ENCODE measurements around the gene ARID3A. TPM values are rescaled to one million over a fixed set of nuclear protein-coding genes. Genes with fewer than 3 reads are reported as not detected.

Gene ARID3A
- total RNA-seq, 2 donors from 2014 or later: 8.1 to 11.8 TPM

DNA sequence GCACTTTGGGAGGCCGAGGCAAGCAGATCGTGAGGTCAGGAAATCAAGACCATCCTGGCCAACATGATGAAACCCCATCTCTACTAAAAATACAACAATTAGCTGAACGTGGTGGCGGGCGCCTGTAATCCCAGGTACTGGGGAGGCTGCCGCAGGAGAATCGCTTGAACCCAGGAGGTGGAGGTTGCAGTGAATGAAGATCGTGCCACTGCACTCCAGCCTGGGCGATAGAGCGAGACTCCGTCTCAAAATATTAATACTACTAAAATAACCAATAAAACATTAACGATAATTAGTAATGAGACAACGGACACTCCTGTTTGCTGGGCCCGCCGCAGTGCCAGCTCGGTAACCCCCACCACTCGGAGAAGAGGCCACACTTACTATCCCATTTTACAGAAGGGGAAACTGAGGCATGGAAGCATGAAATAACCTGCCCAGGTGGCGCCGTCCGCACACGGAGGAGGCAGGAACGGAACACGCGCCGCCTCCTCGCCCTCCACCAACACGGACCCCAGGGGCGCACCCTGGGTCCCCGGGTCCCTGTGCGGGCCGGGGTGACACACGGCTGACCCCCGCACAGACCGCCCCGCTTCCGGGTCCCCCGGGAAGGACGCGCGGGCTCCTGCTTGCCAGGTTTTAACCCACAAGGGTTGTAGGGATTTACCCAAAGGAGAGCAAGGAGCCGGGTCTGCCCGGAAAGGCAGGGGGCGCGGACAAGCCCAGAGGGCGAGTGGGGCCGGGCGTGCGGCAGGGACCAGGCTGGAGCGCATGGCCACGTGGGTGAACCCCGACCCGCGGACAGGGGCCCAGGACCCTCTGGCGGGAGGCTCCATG, 14.4 kb upstream of the ARID3A start:
- DNase-seq: no peak
- Mint-ChIP-seq H3K27ac (peak overlapping the region; percentile 100), H3K4me3 (peak overlapping the region; percentile 90), H3K4me1 (peaks cover 33% of the 10 kb centered on the region), H3K27me3 (no peaks in the 10 kb centered on the region), H3K36me3 (ENCODE audit: low read depth) (peaks cover 6% of the 10 kb centered on the region)
- no peak for ATAC-seq
- H3K9me3 ChIP-seq (ENCODE audit: control insufficient read depth, low read length, poor library complexity, severe bottlenecking): no peaks in the 10 kb centered on the region

DNA sequence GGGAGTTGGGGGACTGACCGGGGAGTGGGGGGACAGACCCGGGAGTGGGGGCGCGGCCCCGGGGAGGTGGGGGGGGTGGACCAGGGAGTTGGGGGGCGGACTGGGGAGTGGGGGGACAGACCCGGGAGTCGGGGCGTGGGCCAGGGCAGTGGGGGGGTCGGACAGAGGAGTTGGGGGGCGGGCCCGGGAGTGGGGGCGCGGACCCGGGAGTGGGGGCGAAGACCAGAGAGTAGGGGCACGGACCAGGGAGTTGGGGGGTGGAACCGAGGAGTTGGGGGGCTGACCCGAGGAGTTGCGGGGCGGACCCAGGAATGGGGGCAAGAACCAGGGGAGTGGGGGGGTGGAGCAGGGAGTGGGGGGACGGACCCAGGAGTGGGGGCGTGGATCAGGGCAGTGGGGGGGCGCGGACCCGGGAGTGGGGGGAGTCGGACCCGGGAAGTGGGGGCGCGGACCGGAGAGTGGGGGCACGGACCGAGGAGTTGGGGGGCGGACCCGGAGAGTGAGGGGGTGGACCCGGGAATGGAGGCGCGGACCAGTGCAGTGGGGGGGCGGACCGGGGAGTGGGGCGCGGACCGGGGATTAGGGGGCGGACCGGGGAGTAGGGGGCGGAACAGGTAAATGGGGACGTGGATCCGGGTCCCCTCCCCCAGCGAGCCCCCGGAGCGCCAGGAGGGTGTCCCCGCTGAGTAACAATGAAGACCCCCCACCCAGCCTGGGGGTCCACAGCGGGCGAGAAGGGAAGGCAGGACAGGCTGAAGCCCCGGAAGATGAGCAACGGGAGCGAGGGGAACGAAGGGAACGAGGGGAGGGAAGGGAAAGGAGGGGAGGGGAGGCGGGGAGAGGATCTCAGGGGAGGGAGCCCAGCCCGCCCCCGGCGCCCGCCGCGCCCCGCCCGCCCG, 13.4 kb upstream of the ARID3A start:
- H3K36me3 Mint-ChIP-seq (ENCODE audit: low read depth): peaks cover 6% of the 10 kb centered on the region
- H3K27me3 Mint-ChIP-seq: no peaks in the 10 kb centered on the region
- no peaks in the 10 kb centered on the region for H3K9me3 ChIP-seq (ENCODE audit: control insufficient read depth, low read length, poor library complexity, severe bottlenecking)
- H3K4me1 Mint-ChIP-seq: peaks cover 27% of the 10 kb centered on the region
- DNase-seq (peak in 1 of 3 donors; percentile 39), ATAC-seq (no peak)
- H3K4me3 Mint-ChIP-seq: peak overlapping the region; percentile 92
- H3K27ac Mint-ChIP-seq: peak overlapping the region; percentile 89

DNA sequence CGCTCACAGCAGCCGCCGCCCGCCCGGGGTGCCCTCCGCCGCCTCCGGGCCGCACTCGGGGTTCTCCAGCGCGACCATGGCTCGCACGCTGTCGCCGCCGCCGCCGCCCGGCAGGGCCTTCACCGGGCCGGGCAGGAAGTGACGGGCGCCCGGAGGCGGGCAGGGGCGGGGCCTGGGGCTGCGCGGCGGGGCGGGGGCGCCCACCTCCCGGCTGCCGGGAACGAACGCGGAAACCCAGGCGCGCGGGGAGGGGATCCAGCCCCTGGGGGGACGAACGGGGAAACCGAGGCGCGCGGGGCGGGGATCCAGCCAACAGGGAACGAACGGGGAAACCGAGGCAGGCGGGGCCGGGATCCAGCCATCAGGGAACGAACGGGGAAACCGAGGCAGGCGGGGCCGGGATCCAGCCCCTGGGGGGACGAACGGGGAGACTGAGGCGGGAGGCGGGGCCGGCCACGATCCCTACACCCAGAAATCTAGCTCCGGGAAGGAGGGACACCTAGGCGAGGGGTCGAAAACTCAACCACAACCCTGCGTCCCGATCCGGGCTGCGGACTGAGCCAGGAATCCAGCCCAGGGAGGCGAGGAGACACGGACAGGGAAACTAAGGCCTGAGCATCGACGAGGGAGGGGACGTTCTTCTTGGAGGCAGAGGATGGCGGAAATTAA, 12.6 kb upstream of the ARID3A start, which contains the start of gene R3HDM4:
Gene R3HDM4 (minus strand): TSS at position 140 of the 669 bp plus-strand sequence. CDS start 62 bp downstream, at position 78.
- ATAC-seq (peak; percentile 62), DNase-seq (peak; percentile 80 to 88 (median 85))
- no peaks in the 10 kb centered on the region for H3K9me3 ChIP-seq (ENCODE audit: control insufficient read depth, low read length, poor library complexity, severe bottlenecking)
- Mint-ChIP-seq H3K4me3 (peak within 1 kb of the TSS; percentile 92), H3K27ac (peak within 1 kb of the TSS; percentile 89), H3K4me1 (peaks cover 25% of the 10 kb centered on the region), H3K36me3 (ENCODE audit: low read depth) (peaks cover 6% of the 10 kb centered on the region), H3K27me3 (no peaks in the 10 kb centered on the region)

DNA sequence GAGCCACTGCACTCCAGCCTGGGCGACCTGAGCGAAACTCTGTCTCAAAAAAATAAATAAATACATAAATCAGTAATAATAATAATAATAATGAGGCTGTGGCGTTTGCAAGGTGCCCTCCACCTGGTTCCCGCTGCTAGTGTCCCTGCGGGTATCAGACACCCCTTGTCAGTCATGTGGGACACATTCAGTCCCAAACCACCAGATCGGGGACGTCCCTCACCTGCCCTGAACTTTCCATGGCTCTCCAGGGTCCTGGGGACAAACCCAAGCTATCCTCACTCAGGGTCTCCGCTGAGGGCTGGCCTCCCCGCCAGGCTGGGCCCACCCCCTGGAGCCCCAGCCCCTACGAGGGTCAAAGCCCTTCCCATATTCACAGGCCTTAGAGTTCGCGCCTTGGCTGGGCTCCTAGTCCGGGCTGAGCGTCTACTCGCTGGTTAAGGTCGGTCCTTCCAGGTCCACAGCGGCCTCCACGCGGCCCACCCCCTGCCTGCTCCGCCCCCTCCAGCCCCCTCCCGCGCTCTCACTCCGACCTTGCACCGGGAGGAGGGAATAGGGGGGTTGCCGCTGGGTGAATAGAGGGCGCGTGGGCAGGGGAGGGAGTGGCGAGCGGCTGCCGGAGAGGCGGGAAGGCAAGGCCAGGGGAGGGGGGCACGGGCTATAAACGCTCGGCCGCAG, 9.1 kb upstream of the ARID3A start:
- no peaks in the 10 kb centered on the region for H3K27me3 Mint-ChIP-seq
- ATAC-seq (no peak), DNase-seq (no peak)
- no peak overlapping the region for H3K27ac Mint-ChIP-seq
- H3K4me1 Mint-ChIP-seq: peaks cover 12% of the 10 kb centered on the region
- peak overlapping the region; percentile 67 for H3K4me3 Mint-ChIP-seq
- no peaks in the 10 kb centered on the region for H3K9me3 ChIP-seq (ENCODE audit: control insufficient read depth, low read length, poor library complexity, severe bottlenecking)
- peaks cover 2% of the 10 kb centered on the region for H3K36me3 Mint-ChIP-seq (ENCODE audit: low read depth)

DNA sequence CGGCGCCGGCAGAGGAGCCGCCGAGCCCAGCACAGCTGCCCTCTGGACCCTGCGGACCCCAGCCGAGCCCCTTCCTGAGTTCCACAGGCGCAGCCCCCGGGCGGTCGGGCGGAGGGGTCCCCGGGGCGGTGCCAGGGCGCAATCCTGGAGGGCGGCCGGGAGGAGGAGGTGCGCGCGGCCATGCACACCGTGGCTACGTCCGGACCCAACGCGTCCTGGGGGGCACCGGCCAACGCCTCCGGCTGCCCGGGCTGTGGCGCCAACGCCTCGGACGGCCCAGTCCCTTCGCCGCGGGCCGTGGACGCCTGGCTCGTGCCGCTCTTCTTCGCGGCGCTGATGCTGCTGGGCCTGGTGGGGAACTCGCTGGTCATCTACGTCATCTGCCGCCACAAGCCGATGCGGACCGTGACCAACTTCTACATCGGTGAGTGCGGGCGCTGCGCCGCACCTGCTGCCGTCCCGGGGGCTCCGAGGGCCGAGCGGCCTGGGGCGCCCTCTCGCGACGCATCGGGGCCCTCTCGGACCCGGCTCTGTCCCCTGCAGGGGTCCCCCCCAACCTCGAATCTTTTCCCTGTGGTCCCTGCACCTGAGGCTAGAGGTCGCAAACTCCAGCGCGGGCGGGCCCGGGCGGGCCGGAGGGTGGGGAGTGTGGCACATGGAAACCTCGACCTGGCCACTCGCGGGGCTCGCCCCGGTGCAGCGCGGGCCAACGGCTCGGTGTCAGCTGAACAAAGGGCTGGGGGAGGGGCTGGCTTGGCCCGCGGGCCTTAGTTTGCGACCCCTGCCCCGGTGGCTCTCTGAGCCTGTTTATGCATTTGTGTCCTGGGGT, 8.3 kb upstream of the ARID3A start, which contains the start of gene KISS1R:
Gene KISS1R (plus strand): TSS at position 11 of the 829 bp plus-strand sequence. CDS start 170 bp downstream, at position 181.
- peak in 1 of 3 donors; percentile 29 for DNase-seq
- H3K27ac Mint-ChIP-seq: no peak within 1 kb of the TSS
- H3K4me1 Mint-ChIP-seq: peaks cover 15% of the 10 kb centered on the region

DNA sequence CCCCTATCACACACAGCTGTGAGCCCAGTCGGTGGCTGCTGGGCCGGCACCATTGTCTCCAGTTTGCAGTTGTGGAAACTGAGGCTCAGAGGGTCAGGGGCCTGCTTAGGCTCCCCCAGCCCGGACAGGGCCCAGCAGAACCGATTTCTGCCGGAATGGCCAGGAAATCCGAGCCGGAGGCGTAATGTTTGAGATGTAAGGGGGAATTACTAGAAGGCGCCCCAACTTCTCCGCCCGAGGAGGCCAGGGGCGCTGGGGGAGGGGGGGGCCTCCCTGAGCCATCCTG, 7.7 kb upstream of the ARID3A start:
- peaks cover 2% of the 10 kb centered on the region for H3K36me3 Mint-ChIP-seq (ENCODE audit: low read depth)
- no peak for DNase-seq
- H3K9me3 ChIP-seq (ENCODE audit: control insufficient read depth, low read length, poor library complexity, severe bottlenecking): no peaks in the 10 kb centered on the region
- H3K27me3 Mint-ChIP-seq: no peaks in the 10 kb centered on the region
- ATAC-seq: no peak
- peaks cover 15% of the 10 kb centered on the region for H3K4me1 Mint-ChIP-seq
- H3K27ac Mint-ChIP-seq: no peak overlapping the region
- H3K4me3 Mint-ChIP-seq: peak overlapping the region; percentile 87

More for the DNA sequence above, 8.3 kb upstream of the ARID3A start, which contains the start of gene KISS1R:
- no peaks in the 10 kb centered on the region for H3K9me3 ChIP-seq (ENCODE audit: control insufficient read depth, low read length, poor library complexity, severe bottlenecking)
- Mint-ChIP-seq H3K27me3 (no peaks in the 10 kb centered on the region), H3K36me3 (ENCODE audit: low read depth) (peaks cover 2% of the 10 kb centered on the region), H3K4me3 (peak within 1 kb of the TSS; percentile 87)
- peak; percentile 3 for ATAC-seq

DNA sequence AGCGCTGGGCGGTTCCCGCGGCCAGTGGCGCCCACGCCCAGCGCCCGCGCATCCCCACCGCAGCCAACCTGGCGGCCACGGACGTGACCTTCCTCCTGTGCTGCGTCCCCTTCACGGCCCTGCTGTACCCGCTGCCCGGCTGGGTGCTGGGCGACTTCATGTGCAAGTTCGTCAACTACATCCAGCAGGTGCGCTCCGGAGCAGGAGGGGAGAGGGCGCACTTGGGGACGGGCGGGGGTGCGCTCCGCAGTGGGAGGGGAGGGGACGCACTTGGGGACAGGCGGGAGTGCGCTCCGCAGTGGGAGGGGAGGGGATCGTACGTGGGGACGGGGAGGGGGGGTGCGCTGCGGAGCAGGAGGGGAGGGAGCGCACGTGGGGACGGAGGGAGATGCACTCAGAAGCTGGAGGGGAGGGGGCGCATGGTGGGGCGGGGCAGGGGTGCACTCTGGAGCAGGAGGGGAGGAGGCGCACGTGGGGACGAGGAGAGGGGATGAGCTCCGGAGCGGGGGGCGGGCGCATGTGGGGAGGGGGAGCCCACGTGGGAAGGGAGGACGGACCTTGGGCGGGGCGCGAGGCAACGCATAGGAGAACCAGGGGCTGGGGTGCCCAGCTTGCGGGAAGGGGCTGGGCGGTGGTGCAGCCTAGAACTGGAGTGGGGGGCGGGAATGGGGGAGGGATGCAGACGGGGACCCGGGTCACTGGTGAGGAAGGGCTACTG, 7.2 kb upstream of the ARID3A start:
- ATAC-seq: no peak
- H3K4me1 Mint-ChIP-seq: peaks cover 14% of the 10 kb centered on the region
- H3K9me3 ChIP-seq (ENCODE audit: control insufficient read depth, low read length, poor library complexity, severe bottlenecking): no peaks in the 10 kb centered on the region
- no peaks in the 10 kb centered on the region for H3K27me3 Mint-ChIP-seq
- peak overlapping the region; percentile 63 for H3K4me3 Mint-ChIP-seq
- DNase-seq: no peak
- H3K27ac Mint-ChIP-seq: no peak overlapping the region
- H3K36me3 Mint-ChIP-seq (ENCODE audit: low read depth): peaks cover 2% of the 10 kb centered on the region

DNA sequence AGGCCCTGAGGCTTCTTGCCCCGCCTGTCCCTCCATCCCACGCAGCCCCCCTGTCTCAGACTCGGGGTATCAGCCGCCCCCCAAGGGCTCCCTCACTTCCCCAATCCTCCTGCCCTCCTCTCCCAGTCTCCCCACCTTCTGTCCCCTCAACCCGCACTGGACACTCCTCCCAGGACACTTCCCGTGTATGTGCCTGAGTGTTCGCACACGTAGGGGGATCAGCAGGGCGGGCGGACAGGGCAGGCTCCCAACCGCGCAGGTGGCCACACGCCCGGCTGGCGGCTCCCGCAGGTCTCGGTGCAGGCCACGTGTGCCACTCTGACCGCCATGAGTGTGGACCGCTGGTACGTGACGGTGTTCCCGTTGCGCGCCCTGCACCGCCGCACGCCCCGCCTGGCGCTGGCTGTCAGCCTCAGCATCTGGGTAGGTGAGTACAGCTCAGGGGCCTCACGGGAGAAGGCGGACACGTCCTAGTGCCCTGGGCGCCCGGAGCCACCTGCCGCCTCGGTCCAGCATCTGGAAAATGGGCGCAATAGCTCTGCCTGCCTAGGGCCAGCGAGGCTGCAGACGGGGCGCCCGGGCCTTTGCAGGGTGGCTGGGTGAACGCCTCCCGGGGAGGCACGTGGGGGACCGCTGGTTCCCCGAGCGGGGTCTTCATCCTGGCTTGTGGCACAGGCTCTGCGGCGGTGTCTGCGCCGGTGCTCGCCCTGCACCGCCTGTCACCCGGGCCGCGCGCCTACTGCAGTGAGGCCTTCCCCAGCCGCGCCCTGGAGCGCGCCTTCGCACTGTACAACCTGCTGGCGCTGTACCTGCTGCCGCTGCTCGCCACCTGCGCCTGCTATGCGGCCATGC, 6.4 kb upstream of the ARID3A start:
- H3K27ac Mint-ChIP-seq: no peak overlapping the region
- peaks cover 2% of the 10 kb centered on the region for H3K36me3 Mint-ChIP-seq (ENCODE audit: low read depth)
- H3K4me1 Mint-ChIP-seq: peaks cover 16% of the 10 kb centered on the region
- peak overlapping the region; percentile 63 for H3K4me3 Mint-ChIP-seq
- DNase-seq (no peak), ATAC-seq (peak; percentile 64)
- H3K27me3 Mint-ChIP-seq: no peaks in the 10 kb centered on the region
- H3K9me3 ChIP-seq (ENCODE audit: control insufficient read depth, low read length, poor library complexity, severe bottlenecking): no peaks in the 10 kb centered on the region

DNA sequence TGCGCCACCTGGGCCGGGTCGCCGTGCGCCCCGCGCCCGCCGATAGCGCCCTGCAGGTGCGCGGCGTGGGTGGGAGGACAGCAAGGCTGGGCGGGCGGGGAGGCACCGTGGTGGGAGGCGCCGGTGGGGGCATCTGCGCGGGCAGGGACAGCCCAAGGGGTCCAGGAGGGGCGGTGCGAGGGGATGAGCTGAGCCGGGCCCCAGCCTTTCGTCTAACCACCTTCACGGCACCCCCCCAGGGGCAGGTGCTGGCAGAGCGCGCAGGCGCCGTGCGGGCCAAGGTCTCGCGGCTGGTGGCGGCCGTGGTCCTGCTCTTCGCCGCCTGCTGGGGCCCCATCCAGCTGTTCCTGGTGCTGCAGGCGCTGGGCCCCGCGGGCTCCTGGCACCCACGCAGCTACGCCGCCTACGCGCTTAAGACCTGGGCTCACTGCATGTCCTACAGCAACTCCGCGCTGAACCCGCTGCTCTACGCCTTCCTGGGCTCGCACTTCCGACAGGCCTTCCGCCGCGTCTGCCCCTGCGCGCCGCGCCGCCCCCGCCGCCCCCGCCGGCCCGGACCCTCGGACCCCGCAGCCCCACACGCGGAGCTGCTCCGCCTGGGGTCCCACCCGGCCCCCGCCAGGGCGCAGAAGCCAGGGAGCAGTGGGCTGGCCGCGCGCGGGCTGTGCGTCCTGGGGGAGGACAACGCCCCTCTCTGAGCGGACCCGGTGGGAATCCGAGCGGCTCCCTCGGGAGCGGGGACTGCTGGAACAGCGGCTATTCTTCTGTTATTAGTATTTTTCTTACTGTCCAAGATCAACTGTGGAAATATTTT, 5.6 kb upstream of the ARID3A start:
- no peaks in the 10 kb centered on the region for H3K36me3 Mint-ChIP-seq (ENCODE audit: low read depth)
- H3K4me3 Mint-ChIP-seq: peak overlapping the region; percentile 89
- no peaks in the 10 kb centered on the region for H3K9me3 ChIP-seq (ENCODE audit: control insufficient read depth, low read length, poor library complexity, severe bottlenecking)
- peak overlapping the region; percentile 91 for H3K27ac Mint-ChIP-seq
- ATAC-seq (peak; percentile 64), DNase-seq (peak; percentile 58 to 67 (median 60))
- H3K27me3 Mint-ChIP-seq: no peaks in the 10 kb centered on the region
- peaks cover 12% of the 10 kb centered on the region for H3K4me1 Mint-ChIP-seq

DNA sequence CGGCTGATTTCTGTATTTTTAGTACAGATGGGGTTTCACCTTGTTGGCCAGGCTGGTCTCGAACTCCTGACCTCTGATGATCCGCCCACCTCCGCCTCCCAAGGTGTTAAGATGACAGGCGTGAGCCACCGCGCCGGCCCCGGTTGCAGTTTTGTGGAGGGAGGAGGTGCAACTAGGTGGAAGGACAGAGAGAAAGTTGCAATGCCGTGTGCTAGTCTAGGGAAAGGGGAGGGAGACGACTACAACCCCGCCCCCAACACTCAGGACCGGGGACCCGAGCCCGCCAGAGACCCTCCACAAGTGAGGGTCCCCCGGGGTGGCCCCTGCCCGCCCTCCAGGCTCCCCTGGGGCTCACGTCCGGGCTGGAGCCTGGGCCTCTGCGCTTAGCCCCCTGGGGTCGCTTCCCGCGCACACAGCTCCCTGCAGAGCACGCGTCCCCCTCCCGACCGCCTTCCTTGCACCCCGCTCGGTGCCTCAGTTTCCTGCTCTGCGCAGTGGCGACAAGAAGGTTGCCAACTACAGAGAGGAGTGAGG, 1.2 kb upstream of the ARID3A start:
- H3K4me1 Mint-ChIP-seq: peaks cover 10% of the 10 kb centered on the region
- H3K27ac Mint-ChIP-seq: no peak overlapping the region
- H3K4me3 Mint-ChIP-seq: peak overlapping the region; percentile 89
- no peaks in the 10 kb centered on the region for H3K9me3 ChIP-seq (ENCODE audit: control insufficient read depth, low read length, poor library complexity, severe bottlenecking)
- no peaks in the 10 kb centered on the region for H3K36me3 Mint-ChIP-seq (ENCODE audit: low read depth)
- ATAC-seq (no peak), DNase-seq (no peak)
- no peaks in the 10 kb centered on the region for H3K27me3 Mint-ChIP-seq
